K562 (cell line): ENCODE results near the gene MGA. TPM values are rescaled to one million over a fixed set of nuclear protein-coding genes. Genes with fewer than 3 reads are reported as not detected.

Experiments
- ATAC-seq: fragments of 200-7000 bp; cut with Tn5 transposase; 3 replicates; pipeline ENCODE4 v1.9.1; 2020; ENCODE audit warnings: moderate library complexity
- BruUV-seq: library from RNA; stranded (reverse); fragments of 400-500 nt; replicated peaks from 2 replicates; lab custom pipeline; 2021; lab: Mats Ljungman, UMichigan
- CTCF ChIA-PET: fragments of 300-600 bp; formaldehyde crosslinking; extraction: SDS; loops from one replicate; lab custom pipeline; 2021; ENCODE audit warnings: low intra/inter-chr PET ratio; lab: Yijun Ruan, JAX
- POLR2A ChIA-PET: fragments of 300-600, 350-650 bp; sonication (Branson Sonifier 250); formaldehyde crosslinking; extraction: SDS; loops from one replicate; lab custom pipeline; 2021; ENCODE audit warnings: antibody characterized with exemption, inconsistent platforms; lab: Yijun Ruan, JAX
- DNase-seq, 4 experiments: peaks; one replicate each; pipeline versions ENCODE4 v3.0.0 to v3.0.0-alpha.2; 2011 to 2018; ENCODE audit warnings: low spot score in 3 of 4, mixed read lengths in 3 of 4; ENCODE audit errors: extremely low read depth in 1 of 4
- FAIRE-seq: peaks from 2 replicates; lab custom pipeline; 2011; peaks lifted over from hg19 to GRCh38; lab: Jason Lieb, UNC
- H2AFZ ChIP-seq: 2 replicates; pipeline ENCODE4 v1.6.0; 2011; ENCODE audit warnings: low read depth, low read length, control low read depth, inconsistent platforms
- H3K27ac ChIP-seq: fragments of 200-600 bp; 3 replicates; pipeline ENCODE4 v1.8.0; 2011; ENCODE audit warnings: low read depth, mild to moderate bottlenecking, control low read depth, inconsistent platforms, low read length, moderate library complexity, mixed read lengths; ENCODE audit errors: extremely low read depth
- H3K27me3 ChIP-seq, 2 experiments: fragments of 300-600 bp in 1 of 2; 2 replicates in 1 of 2; 3 replicates in 1 of 2; pipeline versions ENCODE4 v1.6.0 to v1.8.0; 2011; ENCODE audit warnings: inconsistent platforms in 2 of 2, low read length in 2 of 2, mild to moderate bottlenecking in 1 of 2, mixed read lengths in 1 of 2, moderate library complexity in 1 of 2; ENCODE audit not compliant: control insufficient read depth in 2 of 2, insufficient read depth in 2 of 2
- H3K36me3 ChIP-seq: fragments of 300-600 bp; 3 replicates; pipeline ENCODE4 v1.8.0; 2011; ENCODE audit warnings: mild to moderate bottlenecking, low read length, inconsistent platforms; ENCODE audit not compliant: control insufficient read depth, insufficient read depth
- H3K4me1 ChIP-seq, 2 experiments: fragments of 200-600 bp in 1 of 2; replicated peaks in 1 of 2; 2 replicates in 1 of 2; 3 replicates in 1 of 2; pipeline versions ENCODE4 v1.5.1 to v1.8.0; 2011; ENCODE audit warnings: inconsistent platforms in 2 of 2, low read length in 2 of 2, mild to moderate bottlenecking in 1 of 2, mixed read lengths in 1 of 2, moderate library complexity in 1 of 2; ENCODE audit not compliant: control insufficient read depth in 2 of 2, insufficient read depth in 2 of 2
- H3K4me2 ChIP-seq: 2 replicates; pipeline ENCODE4 v1.6.1; 2011; ENCODE audit warnings: low read length, control low read depth, inconsistent platforms, mixed read lengths; ENCODE audit not compliant: insufficient read depth
- H3K4me3 ChIP-seq: fragments of 200-600 bp; sonication (generic), shearing (Covaris generic); 2 replicates; pipeline ENCODE4 v1.5.1; 2016; ENCODE audit warnings: control low read depth, inconsistent platforms
- H3K79me2 ChIP-seq: fragments of 200-600 bp; 3 replicates; pipeline ENCODE4 v1.8.0; 2011; ENCODE audit warnings: low read length, inconsistent platforms; ENCODE audit not compliant: control insufficient read depth, insufficient read depth
- H3K9ac ChIP-seq, 2 experiments: 2 replicates each; pipeline versions ENCODE4 v1.6.0 to v1.6.1; 2011; ENCODE audit warnings: low read depth in 2 of 2, low read length in 2 of 2, control low read depth in 1 of 2, inconsistent platforms in 1 of 2, mild to moderate bottlenecking in 1 of 2, mixed read lengths in 1 of 2; ENCODE audit not compliant: insufficient read depth in 1 of 2
- H3K9me1 ChIP-seq: one replicate; pipeline ENCODE4 v1.6.0; 2011; ENCODE audit warnings: inconsistent platforms, mild to moderate bottlenecking, low read length, moderate library complexity; ENCODE audit not compliant: control insufficient read depth, insufficient read depth
- H3K9me3 ChIP-seq: replicated peaks from 2 replicates; pipeline ENCODE4 v1.5.1; 2011; ENCODE audit warnings: low read depth, low read length, inconsistent platforms; ENCODE audit not compliant: control insufficient read depth, insufficient read depth
- H4K20me1 ChIP-seq: replicated peaks from 2 replicates; pipeline ENCODE4 v1.6.1; 2011; ENCODE audit warnings: low read length, inconsistent platforms, mixed read lengths; ENCODE audit not compliant: control insufficient read depth, insufficient read depth
- CREBBP ChIP-seq: IDR thresholded peaks from one replicate; pipeline ENCODE4 v1.6.1; 2012; ENCODE audit warnings: low read depth, mild to moderate bottlenecking, control low read depth, inconsistent platforms, low read length
- DIDO1 ChIP-seq: fragments of 450-650 bp; IDR thresholded peaks from 2 replicates; pipeline ENCODE4 v1.6.1; 2016; ENCODE audit warnings: low read depth, missing biosample characterization, missing genetic modification characterization
- DPF2 ChIP-seq: fragments of 450-650 bp; IDR thresholded peaks from 2 replicates; pipeline ENCODE4 v1.6.1; 2016
- FIP1L1 ChIP-seq: fragments of 200-400 bp; formaldehyde crosslinking; IDR thresholded peaks from 2 replicates; pipeline ENCODE4 v1.6.1; 2018; ENCODE audit warnings: mild to moderate bottlenecking, low read depth, low read length; ENCODE audit not compliant: poor library complexity, severe bottlenecking
- FOSL1 ChIP-seq: fragments of 200-800 bp; sonication (Bioruptor generic); conservative IDR thresholded peaks from 2 replicates; pipeline ENCODE4 v1.6.1; 2016; ENCODE audit warnings: missing genetic modification characterization, missing compliant biosample characterization
- NEUROD1 ChIP-seq: fragments of 150-350 bp; IDR thresholded peaks from 2 replicates; pipeline ENCODE4 v1.6.1; 2014; ENCODE audit warnings: borderline replicate concordance, low read length, low read depth; ENCODE audit not compliant: partially characterized antibody
- RHOXF2B ChIP-seq: fragments of 250-450 bp; sonication (Bioruptor Pico); conservative IDR thresholded peaks from 2 replicates; pipeline ENCODE4 v1.5.1; 2021
- SIRT6 ChIP-seq: IDR thresholded peaks from one replicate; pipeline ENCODE4 v1.6.1; 2012; ENCODE audit warnings: low read depth, mild to moderate bottlenecking, control low read depth, inconsistent platforms, low read length, moderate library complexity
- TCF3 ChIP-seq: sonication (generic); formaldehyde crosslinking; IDR thresholded peaks from 2 replicates; pipeline ENCODE4 v1.4.0; 2020; ENCODE audit warnings: mild to moderate bottlenecking, missing genetic modification reagents
- ZNF146 ChIP-seq: IDR thresholded peaks from one replicate; pipeline ENCODE4 v1.6.1; 2018; ENCODE audit warnings: missing compliant biosample characterization; ENCODE audit not compliant: unreplicated experiment
- WGBS: fragments of 100-300 bp; shearing (Covaris generic); methylation state at CpG from one replicate; pipeline ENCODE4 v1.1.6; 2016; ENCODE audit warnings: low coverage, mixed read lengths; ENCODE audit not compliant: insufficient coverage; ENCODE audit errors: missing lambda C conversion rate; 5-methylcytosine and 5-hydroxymethylcytosine counted together
- in situ Hi-C: fragments of 300-500 bp; cut with MboI; formaldehyde crosslinking; loops from 4 replicates; pipeline ENCODE4 v1.15.0; 2018; ENCODE audit warnings: inconsistent platforms, mixed read lengths
- intact Hi-C: fragments of 100-400 bp; cut with micrococcal nuclease; formaldehyde crosslinking; loops from 2 replicates; pipeline ENCODE4 v1.14.2; 2022
- polyA plus RNA-seq, 8 experiments: library from polyadenylated mRNA; depleted of rRNA in 4 of 8; stranded (reverse) in 5 of 8; unstranded in 3 of 8; fragments of >200 nt; fragmentation: Nextera tagmentation in 2 of 8; fragmentation: Illumina TruSeq in 1 of 8; extraction: Ambion mirVana in 2 of 8; extraction: Trizol in 1 of 8; gene quantifications; 2 replicates each; pipeline versions ENCODE4 v1.2.1 to v1.2.3, GENCODE V29; 2011 to 2014; ENCODE audit warnings: inconsistent platforms in 1 of 8, missing spikeins in 1 of 8
- total RNA-seq, 7 experiments: library from RNA; depleted of rRNA in 6 of 7; stranded (reverse); fragments of >200 nt in 6 of 7; fragmentation: Illumina TruSeq in 2 of 7; extraction: Trizol in 2 of 7; gene quantifications; 2 replicates each; pipeline versions ENCODE4 v1.2.1 to v1.2.3, GENCODE V29; 2011 to 2021; ENCODE audit warnings: low replicate concordance in 1 of 7
- TF ChIP-seq, protein P1 (sequence below): sonication (generic); formaldehyde crosslinking; IDR thresholded peaks from 2 replicates; pipeline ENCODE4 v1.8.1; 2023; ENCODE audit warnings: mild to moderate bottlenecking, missing genetic modification reagents, moderate library complexity
- TF ChIP-seq, protein P2 (sequence below), 3 experiments: fragments of 200-800 bp in 1 of 3; sonication (Bioruptor generic) in 1 of 3; sonication (generic) in 1 of 3; formaldehyde crosslinking in 1 of 3; IDR thresholded peaks; 2 replicates each; pipeline versions ENCODE4 v1.6.1 to v1.8.0; 2016 to 2022; ENCODE audit warnings: mild to moderate bottlenecking in 2 of 3, missing compliant biosample characterization in 2 of 3, missing genetic modification characterization in 2 of 3, missing genetic modification reagents in 1 of 3
- TF ChIP-seq, protein P3 (sequence below): sonication (generic); formaldehyde crosslinking; IDR thresholded peaks from 2 replicates; pipeline ENCODE4 v1.8.0; 2022; ENCODE audit warnings: mild to moderate bottlenecking, missing genetic modification reagents

MGA gene
- total and polyA plus RNA-seq, 9 of the 15 experiments (the other 6 are each of a cell fraction or from before 2014, with no cell fraction given): 4.7 to 56.1 (median 21.1) TPM

DNA sequence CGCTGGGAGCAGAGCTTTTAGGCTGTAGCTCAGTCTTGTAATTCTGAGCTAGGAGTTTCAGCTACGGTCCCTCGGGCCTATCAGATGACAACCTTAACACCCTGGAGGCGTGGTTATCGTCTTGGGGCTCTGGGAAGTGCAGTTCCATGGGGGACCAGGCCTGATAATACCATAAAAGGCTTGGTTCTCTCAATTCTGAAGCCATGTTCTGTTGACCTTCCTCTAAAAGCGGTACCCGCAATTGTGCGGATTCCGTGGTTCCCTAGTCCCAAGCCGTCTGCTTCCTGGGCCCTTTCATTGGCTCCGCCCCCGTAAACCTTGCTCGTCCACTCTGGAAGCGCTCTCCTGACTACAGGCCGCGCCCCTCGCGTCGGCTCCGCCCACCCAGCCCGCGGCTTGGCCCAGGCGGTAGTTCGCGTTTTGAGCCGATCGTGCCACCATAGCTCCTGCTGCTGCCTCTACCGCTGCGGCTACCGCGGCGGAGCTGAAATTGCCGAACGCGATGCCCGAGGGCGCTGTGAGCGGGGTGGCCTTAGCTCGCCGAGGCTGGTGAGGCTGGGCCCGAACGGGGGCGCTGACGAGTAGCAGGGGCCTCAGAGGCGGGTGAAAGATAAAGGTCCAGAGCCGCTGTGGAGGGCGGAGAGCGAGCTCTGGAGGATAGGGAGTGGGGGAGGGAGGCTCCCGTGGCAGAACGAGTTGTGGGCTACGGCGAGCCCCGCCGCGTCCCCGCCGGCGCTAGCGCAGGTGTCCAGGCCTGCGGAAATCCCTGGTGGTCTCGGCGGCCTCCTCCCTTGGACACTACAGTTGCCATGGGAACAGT is 114.1 kb downstream of the MGA start, which contains the start of gene MAPKBP1:
TSS of gene MAPKBP1 (plus strand) at position 423 of the 820 bp plus-strand sequence. CDS start 792 bp downstream, outside the sequence.
- H2AFZ ChIP-seq: peak within 1 kb of the TSS; percentile 76
- peaks cover 5% of the 10 kb centered on the region; the same call in 1 of the 3 replicates for H3K36me3 ChIP-seq
- peaks cover 9% of the 10 kb centered on the region for H3K79me2 ChIP-seq
- DNase-seq (peak; percentile 95 to 98 (median 97)), ATAC-seq (peak; percentile 96), FAIRE-seq (peak; percentile 95)
- peaks cover 12 to 31% of the 10 kb centered on the region in 2 experiments for H3K4me1 ChIP-seq
- BruUV-seq: TSS peak; percentile 36
- H3K4me3 ChIP-seq: peak within 1 kb of the TSS; percentile 54
- no peaks in the 10 kb centered on the region for H3K9me3 ChIP-seq
- H3K9me1 ChIP-seq: no peaks in the 10 kb centered on the region
- H3K9ac ChIP-seq: peak within 1 kb of the TSS; percentile 70 to 93
- H3K27ac ChIP-seq: peak within 1 kb of the TSS; percentile 70
- H3K4me2 ChIP-seq: peak within 1 kb of the TSS; percentile 80
- no peaks in the 10 kb centered on the region; the same call in 1 of the 2 replicates for H4K20me1 ChIP-seq
- under 1% methylated on average over 49 of the region's 62 CpGs for WGBS
- ChIA-PET POLR2A (interaction anchor here (0.5 to 2.6 kb wide), 18 partner anchors 9 to 132 kb away, joined by 3 to 15 read pairs (median 6); no protein-coding TSS in a partner anchor), CTCF (interaction anchor here (0.6 to 5.6 kb wide), 4 partner anchors 37 to 198 kb away, joined by 3 to 98 read pairs (median 8); no protein-coding TSS in a partner anchor)
- in situ Hi-C loops: loop anchor here (5.0 kb wide), 1 partner anchor 38 kb away; no protein-coding TSS in a partner anchor
- intact Hi-C loops: loop anchor here (5.0 kb wide), 1 partner anchor 217 kb away; the partner anchor contains the start of gene TYRO3
- H3K27me3 ChIP-seq: no peaks in the 10 kb centered on the region; a peak in 1 of 5 replicates
- TF ChIP-seq, protein P1, sequence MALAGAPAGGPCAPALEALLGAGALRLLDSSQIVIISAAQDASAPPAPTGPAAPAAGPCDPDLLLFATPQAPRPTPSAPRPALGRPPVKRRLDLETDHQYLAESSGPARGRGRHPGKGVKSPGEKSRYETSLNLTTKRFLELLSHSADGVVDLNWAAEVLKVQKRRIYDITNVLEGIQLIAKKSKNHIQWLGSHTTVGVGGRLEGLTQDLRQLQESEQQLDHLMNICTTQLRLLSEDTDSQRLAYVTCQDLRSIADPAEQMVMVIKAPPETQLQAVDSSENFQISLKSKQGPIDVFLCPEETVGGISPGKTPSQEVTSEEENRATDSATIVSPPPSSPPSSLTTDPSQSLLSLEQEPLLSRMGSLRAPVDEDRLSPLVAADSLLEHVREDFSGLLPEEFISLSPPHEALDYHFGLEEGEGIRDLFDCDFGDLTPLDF (CRISPR knock-in tag): peak; percentile 80
- TF ChIP-seq TCF3 (CRISPR knock-in tag) (peak; percentile 49), DIDO1 (tag) (0 out of 2 replicates have a peak, but pooled peaks have one; percentile 19), CREBBP (no peak), FIP1L1 (peak; percentile 93), RHOXF2B (CRISPR knock-in tag) (no peak), DPF2 (peak; percentile 42; the same call in 1 of the 2 replicates), NEUROD1 (peak; percentile 69), ZNF146 (no peak), FOSL1 (tag) (no peak), SIRT6 (no peak)
- TF ChIP-seq, protein P2, sequence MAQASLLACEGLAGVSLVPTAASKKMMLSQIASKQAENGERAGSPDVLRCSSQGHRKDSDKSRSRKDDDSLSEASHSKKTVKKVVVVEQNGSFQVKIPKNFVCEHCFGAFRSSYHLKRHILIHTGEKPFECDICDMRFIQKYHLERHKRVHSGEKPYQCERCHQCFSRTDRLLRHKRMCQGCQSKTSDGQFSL (CRISPR knock-in tag; IDR thresholded peaks at IDR 0.05): peak; percentile 35; the same call in 1 of the 2 replicates
- TF ChIP-seq, protein P2 (tag; IDR thresholded peaks at IDR 0.05): no peak
- TF ChIP-seq, protein P3, sequence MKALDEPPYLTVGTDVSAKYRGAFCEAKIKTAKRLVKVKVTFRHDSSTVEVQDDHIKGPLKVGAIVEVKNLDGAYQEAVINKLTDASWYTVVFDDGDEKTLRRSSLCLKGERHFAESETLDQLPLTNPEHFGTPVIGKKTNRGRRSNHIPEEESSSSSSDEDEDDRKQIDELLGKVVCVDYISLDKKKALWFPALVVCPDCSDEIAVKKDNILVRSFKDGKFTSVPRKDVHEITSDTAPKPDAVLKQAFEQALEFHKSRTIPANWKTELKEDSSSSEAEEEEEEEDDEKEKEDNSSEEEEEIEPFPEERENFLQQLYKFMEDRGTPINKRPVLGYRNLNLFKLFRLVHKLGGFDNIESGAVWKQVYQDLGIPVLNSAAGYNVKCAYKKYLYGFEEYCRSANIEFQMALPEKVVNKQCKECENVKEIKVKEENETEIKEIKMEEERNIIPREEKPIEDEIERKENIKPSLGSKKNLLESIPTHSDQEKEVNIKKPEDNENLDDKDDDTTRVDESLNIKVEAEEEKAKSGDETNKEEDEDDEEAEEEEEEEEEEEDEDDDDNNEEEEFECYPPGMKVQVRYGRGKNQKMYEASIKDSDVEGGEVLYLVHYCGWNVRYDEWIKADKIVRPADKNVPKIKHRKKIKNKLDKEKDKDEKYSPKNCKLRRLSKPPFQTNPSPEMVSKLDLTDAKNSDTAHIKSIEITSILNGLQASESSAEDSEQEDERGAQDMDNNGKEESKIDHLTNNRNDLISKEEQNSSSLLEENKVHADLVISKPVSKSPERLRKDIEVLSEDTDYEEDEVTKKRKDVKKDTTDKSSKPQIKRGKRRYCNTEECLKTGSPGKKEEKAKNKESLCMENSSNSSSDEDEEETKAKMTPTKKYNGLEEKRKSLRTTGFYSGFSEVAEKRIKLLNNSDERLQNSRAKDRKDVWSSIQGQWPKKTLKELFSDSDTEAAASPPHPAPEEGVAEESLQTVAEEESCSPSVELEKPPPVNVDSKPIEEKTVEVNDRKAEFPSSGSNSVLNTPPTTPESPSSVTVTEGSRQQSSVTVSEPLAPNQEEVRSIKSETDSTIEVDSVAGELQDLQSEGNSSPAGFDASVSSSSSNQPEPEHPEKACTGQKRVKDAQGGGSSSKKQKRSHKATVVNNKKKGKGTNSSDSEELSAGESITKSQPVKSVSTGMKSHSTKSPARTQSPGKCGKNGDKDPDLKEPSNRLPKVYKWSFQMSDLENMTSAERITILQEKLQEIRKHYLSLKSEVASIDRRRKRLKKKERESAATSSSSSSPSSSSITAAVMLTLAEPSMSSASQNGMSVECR (CRISPR knock-in tag): peak; percentile 20; the same call in 1 of the 2 replicates
